Type B pancreatic cell (in vitro differentiated cells): ENCODE data around the gene NANOS1. TPM values are rescaled to one million over a fixed set of nuclear protein-coding genes. Genes with fewer than 3 reads are reported as not detected.

Source experiments
- DNase-seq: peaks from one replicate; pipeline ENCODE4 v3.0.0; 2021; ENCODE audit warnings: mixed read lengths; ENCODE audit not compliant: unreplicated experiment; ENCODE audit errors: extremely low spot score
- H3K27ac Mint-ChIP-seq: 2 replicates; pipeline ENCODE4 v1.8.0; 2021; ENCODE audit warnings: mild to moderate bottlenecking, mixed read lengths
- H3K27me3 Mint-ChIP-seq: 2 replicates; pipeline ENCODE4 v1.8.0; 2021; ENCODE audit warnings: mixed read lengths
- H3K36me3 Mint-ChIP-seq: 2 replicates; pipeline ENCODE4 v1.8.0; 2021; ENCODE audit warnings: mixed read lengths
- H3K4me1 Mint-ChIP-seq: one replicate; pipeline ENCODE4 v1.8.0; 2021; ENCODE audit warnings: mixed read lengths; ENCODE audit not compliant: unreplicated experiment
- H3K4me3 Mint-ChIP-seq: 2 replicates; pipeline ENCODE4 v1.8.0; 2021; ENCODE audit warnings: mild to moderate bottlenecking, mixed read lengths
- H3K9me3 Mint-ChIP-seq: 2 replicates; pipeline ENCODE4 v1.8.0; 2021; ENCODE audit warnings: mixed read lengths
- total RNA-seq: library from RNA; stranded (reverse); gene quantifications from 2 replicates; pipeline ENCODE4 v1.2.1, GENCODE V29; 2021; ENCODE audit warnings: low replicate concordance
- TF ChIP-seq, protein P1 (sequence below): fragments of 200-600 bp; sonication (generic); conservative IDR thresholded peaks from 2 replicates; pipeline ENCODE4 v1.5.0; 2021; ENCODE audit warnings: antibody characterized with exemption, mild to moderate bottlenecking

Gene NANOS1
- total RNA-seq, 1 donor from 2014 or later, result 10.1 TPM

DNA sequence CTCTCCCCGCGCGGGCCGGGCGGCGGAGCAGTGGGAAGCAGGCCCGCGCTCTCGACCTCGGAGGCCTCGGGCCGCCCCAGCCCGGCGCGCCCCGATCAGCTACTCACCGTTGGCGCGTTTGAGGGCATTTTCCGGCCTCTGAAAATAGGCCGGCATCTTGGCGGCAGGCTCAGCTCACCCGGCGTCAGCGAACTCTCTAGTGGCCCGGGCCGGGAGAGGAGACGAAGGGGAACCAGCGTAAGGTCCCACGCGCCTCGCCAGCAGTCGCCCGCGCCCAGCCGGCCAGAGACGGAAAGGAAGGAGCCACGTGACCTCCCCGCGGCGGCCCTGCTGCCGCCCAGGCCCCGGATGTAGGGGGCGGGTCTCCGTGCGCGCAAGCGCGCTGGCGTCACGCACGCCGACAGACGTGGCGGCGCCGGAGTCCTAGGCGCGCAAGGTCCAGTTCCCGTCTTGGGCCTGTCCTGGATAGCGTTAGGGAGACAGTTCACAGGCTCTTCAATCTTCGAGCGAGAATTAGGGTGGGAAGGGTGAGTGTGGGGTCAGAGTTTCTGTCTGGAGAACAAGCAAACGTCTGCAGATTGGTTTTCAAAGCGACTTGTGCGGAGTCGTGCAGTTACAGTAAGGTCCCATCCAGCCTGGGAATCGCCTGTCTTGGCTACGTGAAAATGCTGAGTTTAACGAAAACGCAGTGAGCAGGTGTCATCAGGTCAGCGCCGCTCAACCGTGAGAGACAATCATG, 51.2 kb downstream of the NANOS1 start, which contains the start of gene EIF3A:
Gene EIF3A (minus strand): TSS at position 297 of the 739 bp plus-strand sequence. CDS start 141 bp downstream, at position 156.
- DNase-seq, result peak; percentile 96
- Mint-ChIP-seq H3K27me3 (peaks cover 5% of the 10 kb centered on the region), H3K4me1 (peaks cover 25% of the 10 kb centered on the region), H3K36me3 (peaks cover 13% of the 10 kb centered on the region), H3K4me3 (peak within 1 kb of the TSS; percentile 96), H3K27ac (peak within 1 kb of the TSS; percentile 100), H3K9me3 (no peaks in the 10 kb centered on the region)
- TF ChIP-seq, protein P1, sequence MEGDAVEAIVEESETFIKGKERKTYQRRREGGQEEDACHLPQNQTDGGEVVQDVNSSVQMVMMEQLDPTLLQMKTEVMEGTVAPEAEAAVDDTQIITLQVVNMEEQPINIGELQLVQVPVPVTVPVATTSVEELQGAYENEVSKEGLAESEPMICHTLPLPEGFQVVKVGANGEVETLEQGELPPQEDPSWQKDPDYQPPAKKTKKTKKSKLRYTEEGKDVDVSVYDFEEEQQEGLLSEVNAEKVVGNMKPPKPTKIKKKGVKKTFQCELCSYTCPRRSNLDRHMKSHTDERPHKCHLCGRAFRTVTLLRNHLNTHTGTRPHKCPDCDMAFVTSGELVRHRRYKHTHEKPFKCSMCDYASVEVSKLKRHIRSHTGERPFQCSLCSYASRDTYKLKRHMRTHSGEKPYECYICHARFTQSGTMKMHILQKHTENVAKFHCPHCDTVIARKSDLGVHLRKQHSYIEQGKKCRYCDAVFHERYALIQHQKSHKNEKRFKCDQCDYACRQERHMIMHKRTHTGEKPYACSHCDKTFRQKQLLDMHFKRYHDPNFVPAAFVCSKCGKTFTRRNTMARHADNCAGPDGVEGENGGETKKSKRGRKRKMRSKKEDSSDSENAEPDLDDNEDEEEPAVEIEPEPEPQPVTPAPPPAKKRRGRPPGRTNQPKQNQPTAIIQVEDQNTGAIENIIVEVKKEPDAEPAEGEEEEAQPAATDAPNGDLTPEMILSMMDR, result no peak

Other genes with a start within 250 kb of the NANOS1 start
- gene EIF3A, start 51.1 kb downstream of the NANOS1 start, total RNA-seq, result 132 and 141 TPM in 2 replicates
- 39.4 and 42.7 TPM in 2 replicates for gene DENND10, start 74.4 kb downstream of the NANOS1 start, total RNA-seq
- gene SFXN4, start 136.0 kb downstream of the NANOS1 start, total RNA-seq, result 26.8 and 40.8 TPM in 2 replicates
- 95.0 and 126 TPM in 2 replicates for gene PRDX3, start 149.1 kb downstream of the NANOS1 start, total RNA-seq
- gene GRK5, start 177.9 kb downstream of the NANOS1 start, total RNA-seq, result 10.8 and 24.8 TPM in 2 replicates